NCI-H446 treated with DMSO at 0.1 percent for 48 hours (cell line): ENCODE data around the gene CNPPD1.

Experiments
- DNase-seq: peaks from one replicate; lab custom pipeline; 2025; lab: John Stamatoyannopoulos, UW

Gene CNPPD1

GRCh38 chr2:219122202-219122980 lies 54.3 kb downstream of the CNPPD1 start:
- no peak for DNase-seq
